Esophagus squamous epithelium (tissue), 4 donors: ENCODE results near the gene MBP.

Experiments used
- CTCF ChIP-seq, 6 experiments: fragments of 450-650 bp in 4 of 6; fragments of 200-600 bp in 2 of 6; sonication (generic) in 2 of 6; IDR thresholded peaks; one replicate each; pipeline ENCODE4 v1.5.1; 2016 to 2019; ENCODE audit warnings: antibody characterized with exemption in 6 of 6, mild to moderate bottlenecking in 4 of 6, moderate library complexity in 4 of 6
- POLR2A ChIP-seq, 4 donors: fragments of 450-650 bp; IDR thresholded peaks; one replicate each; pipeline ENCODE4 v1.6.1; 2017; ENCODE audit warnings: antibody characterized with exemption in 4 of 4, mild to moderate bottlenecking in 4 of 4, moderate library complexity in 3 of 4

- no peak for TF ChIP-seq POLR2A (IDR thresholded peaks at IDR 0.05)
- TF ChIP-seq CTCF (IDR thresholded peaks at IDR 0.05): no peak
Measured at GRCh38 chr18:77032181-77032701, 100.3 kb downstream of the MBP start.
